ENCODE results near the gene TFG.

DNA sequence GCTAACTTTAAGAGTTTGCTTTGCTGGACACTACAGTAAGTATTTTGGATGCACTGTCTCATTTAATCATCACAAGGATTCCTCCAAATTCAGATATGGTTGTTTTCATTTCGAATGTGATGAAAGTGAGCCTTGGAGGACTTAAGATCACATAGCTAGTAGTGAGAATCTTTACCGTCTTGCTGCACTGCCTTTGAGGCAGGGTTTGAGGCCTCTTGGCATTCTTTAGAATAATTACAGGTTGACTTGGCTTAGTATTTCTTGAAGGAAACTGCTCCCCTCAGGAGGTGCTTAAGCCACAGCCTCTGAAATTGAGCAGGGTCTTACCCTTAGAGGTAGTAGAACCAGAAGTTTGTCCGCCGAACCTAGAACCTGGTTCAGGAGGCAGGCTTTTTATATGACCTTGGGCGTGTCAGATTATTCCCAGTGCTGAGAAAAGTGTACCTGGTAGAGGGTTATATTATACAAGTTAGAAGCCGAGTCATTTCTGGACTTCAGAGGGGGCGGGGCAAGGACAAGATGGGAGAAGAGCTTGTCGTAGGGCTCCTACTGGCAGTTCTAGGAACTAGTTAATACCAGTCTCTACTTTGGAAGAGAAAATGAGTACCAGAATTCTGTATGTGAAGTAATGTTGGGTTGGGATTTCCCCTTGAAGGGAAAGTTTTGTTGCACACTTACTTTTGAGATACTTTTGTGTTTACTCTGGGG is 1.1 kb downstream of the TFG start:
- TF ChIP-seq, protein P1, sequence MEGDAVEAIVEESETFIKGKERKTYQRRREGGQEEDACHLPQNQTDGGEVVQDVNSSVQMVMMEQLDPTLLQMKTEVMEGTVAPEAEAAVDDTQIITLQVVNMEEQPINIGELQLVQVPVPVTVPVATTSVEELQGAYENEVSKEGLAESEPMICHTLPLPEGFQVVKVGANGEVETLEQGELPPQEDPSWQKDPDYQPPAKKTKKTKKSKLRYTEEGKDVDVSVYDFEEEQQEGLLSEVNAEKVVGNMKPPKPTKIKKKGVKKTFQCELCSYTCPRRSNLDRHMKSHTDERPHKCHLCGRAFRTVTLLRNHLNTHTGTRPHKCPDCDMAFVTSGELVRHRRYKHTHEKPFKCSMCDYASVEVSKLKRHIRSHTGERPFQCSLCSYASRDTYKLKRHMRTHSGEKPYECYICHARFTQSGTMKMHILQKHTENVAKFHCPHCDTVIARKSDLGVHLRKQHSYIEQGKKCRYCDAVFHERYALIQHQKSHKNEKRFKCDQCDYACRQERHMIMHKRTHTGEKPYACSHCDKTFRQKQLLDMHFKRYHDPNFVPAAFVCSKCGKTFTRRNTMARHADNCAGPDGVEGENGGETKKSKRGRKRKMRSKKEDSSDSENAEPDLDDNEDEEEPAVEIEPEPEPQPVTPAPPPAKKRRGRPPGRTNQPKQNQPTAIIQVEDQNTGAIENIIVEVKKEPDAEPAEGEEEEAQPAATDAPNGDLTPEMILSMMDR (IDR thresholded peaks at IDR 0.05; ENCODE audit: low read length) = peak; percentile 41
- no peak for TF ChIP-seq EZH2 (optimal IDR thresholded peaks at IDR 0.05; ENCODE audit: low read depth, low read length)
- TF ChIP-seq EZH2phosphoT487 (IDR thresholded peaks at IDR 0.05; ENCODE audit: low read length) = no peak

All from MM.1S (cell line).